DND-41 (cell line): ENCODE data around the gene PDE6B.

Source experiments
- EZH2 ChIP-seq: IDR thresholded peaks from 3 replicates; pipeline ENCODE4 v1.6.1; 2012; ENCODE audit warnings: borderline replicate concordance, low read depth, mild to moderate bottlenecking, moderate library complexity, low read length, inconsistent platforms; ENCODE audit not compliant: severe bottlenecking
- TF ChIP-seq, protein P1 (sequence below): IDR thresholded peaks from 2 replicates; pipeline ENCODE4 v1.5.1; 2012; ENCODE audit warnings: borderline replicate concordance, low read length, moderate library complexity, mild to moderate bottlenecking; ENCODE audit not compliant: poor library complexity, severe bottlenecking; ENCODE audit errors: extremely low read depth

- TF ChIP-seq, protein P1, sequence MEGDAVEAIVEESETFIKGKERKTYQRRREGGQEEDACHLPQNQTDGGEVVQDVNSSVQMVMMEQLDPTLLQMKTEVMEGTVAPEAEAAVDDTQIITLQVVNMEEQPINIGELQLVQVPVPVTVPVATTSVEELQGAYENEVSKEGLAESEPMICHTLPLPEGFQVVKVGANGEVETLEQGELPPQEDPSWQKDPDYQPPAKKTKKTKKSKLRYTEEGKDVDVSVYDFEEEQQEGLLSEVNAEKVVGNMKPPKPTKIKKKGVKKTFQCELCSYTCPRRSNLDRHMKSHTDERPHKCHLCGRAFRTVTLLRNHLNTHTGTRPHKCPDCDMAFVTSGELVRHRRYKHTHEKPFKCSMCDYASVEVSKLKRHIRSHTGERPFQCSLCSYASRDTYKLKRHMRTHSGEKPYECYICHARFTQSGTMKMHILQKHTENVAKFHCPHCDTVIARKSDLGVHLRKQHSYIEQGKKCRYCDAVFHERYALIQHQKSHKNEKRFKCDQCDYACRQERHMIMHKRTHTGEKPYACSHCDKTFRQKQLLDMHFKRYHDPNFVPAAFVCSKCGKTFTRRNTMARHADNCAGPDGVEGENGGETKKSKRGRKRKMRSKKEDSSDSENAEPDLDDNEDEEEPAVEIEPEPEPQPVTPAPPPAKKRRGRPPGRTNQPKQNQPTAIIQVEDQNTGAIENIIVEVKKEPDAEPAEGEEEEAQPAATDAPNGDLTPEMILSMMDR, result no peak
- no peak for TF ChIP-seq EZH2
Observed at GRCh38 chr4:710116-710515, 84.7 kb downstream of the PDE6B start.
